ENCODE results near the gene PNPLA7. TPM values are rescaled to one million over a fixed set of nuclear protein-coding genes. Genes with fewer than 3 reads are reported as not detected.
"Not testable (repeated sequence)": the region's sequence is repeated elsewhere in the genome, so short reads cannot be mapped to it uniquely, and the experiment has no call there.

The PNPLA7 gene
- total RNA-seq, 3 donors from 2014 or later (not counting 1 experiment from before 2014, with no cell fraction given) = 4.3 to 6.4 (median 4.9) TPM

DNA sequence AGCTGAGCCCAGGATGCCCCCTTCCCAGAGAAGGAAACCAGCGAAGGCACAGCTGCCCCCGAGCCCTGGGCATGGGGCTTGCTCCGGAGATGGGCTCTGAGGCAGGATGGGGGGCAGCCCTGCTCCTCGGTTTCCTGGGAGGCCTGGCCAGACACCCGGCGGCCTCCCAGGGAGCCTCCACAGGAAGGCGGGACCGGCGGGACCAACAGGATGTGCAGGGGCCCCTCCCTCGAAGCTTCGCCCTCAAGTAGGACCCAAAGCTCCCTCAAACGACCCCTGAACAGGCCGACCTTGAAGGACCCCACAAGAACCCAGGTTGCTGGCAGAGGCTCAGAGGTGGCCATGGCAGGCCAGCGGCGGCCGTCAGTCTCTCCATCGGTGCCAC is 138.9 kb downstream of the PNPLA7 start:
- Histone ChIP-seq H3K27me3 (ENCODE audit: control insufficient read depth, insufficient read depth, low read length) (peaks cover 3% of the 10 kb centered on the region), H3K27ac (ENCODE audit: low read length) (no peak overlapping the region), H3K4me1 (ENCODE audit: control insufficient read depth, insufficient read depth, low read length) (peaks cover 50% of the 10 kb centered on the region), H3K4me3 (ENCODE audit: low read length) (no peak overlapping the region), H3K36me3 (ENCODE audit: control insufficient read depth, insufficient read depth, low read length) (no peaks in the 10 kb centered on the region), H3K9me3 (ENCODE audit: control insufficient read depth, insufficient read depth, low read length) (no peaks in the 10 kb centered on the region)
- intact Hi-C loops (cut with micrococcal nuclease) = no loop called here
- ATAC-seq = no peak
- Mint-ChIP-seq H3K27me3 (ENCODE audit: low read depth in 2 of 2) (no peaks in the 10 kb centered on the region), H3K4me3 (peak overlapping the region; percentile 75), H3K27ac (peak overlapping the region in 1 of 2 donors; percentile 78), H3K9me3 (no peaks in the 10 kb centered on the region), H3K4me1 (peaks cover 10 to 28% of the 10 kb centered on the region in 2 donors), H3K36me3 (no peaks in the 10 kb centered on the region)
- DNase-seq = no peak
- WGBS (ENCODE audit: insufficient coverage) = 9% methylated on average over 13 of the region's 17 CpGs
- TF ChIP-seq, protein P1, sequence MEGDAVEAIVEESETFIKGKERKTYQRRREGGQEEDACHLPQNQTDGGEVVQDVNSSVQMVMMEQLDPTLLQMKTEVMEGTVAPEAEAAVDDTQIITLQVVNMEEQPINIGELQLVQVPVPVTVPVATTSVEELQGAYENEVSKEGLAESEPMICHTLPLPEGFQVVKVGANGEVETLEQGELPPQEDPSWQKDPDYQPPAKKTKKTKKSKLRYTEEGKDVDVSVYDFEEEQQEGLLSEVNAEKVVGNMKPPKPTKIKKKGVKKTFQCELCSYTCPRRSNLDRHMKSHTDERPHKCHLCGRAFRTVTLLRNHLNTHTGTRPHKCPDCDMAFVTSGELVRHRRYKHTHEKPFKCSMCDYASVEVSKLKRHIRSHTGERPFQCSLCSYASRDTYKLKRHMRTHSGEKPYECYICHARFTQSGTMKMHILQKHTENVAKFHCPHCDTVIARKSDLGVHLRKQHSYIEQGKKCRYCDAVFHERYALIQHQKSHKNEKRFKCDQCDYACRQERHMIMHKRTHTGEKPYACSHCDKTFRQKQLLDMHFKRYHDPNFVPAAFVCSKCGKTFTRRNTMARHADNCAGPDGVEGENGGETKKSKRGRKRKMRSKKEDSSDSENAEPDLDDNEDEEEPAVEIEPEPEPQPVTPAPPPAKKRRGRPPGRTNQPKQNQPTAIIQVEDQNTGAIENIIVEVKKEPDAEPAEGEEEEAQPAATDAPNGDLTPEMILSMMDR (IDR thresholded peaks at IDR 0.05) = no peak

DNA sequence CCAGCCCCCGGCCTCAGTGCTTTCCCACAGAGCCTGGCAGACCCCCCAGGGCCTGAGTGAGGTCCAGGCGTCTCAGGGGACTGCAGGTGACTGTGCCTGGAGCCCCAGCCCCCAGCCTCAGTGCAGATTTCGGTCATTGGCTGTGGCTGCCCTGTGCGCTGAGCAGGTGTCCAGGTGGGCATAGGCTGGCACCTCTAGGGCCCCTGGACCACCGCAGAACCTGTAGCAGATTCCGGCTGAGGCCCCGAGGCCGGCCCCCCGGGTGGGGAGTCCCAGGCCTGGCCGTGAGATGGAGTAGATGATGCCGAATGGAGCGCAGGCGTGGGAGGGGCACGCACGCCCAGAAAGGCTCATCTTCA is 139.3 kb downstream of the PNPLA7 start:
- intact Hi-C loops (cut with micrococcal nuclease) = no loop called here
- no peaks in the 10 kb centered on the region for H3K9me3 Mint-ChIP-seq
- Histone ChIP-seq H3K4me3 (ENCODE audit: low read length) (no peak overlapping the region), H3K27ac (ENCODE audit: low read length) (no peak overlapping the region), H3K9me3 (ENCODE audit: control insufficient read depth, insufficient read depth, low read length) (no peaks in the 10 kb centered on the region), H3K27me3 (ENCODE audit: control insufficient read depth, insufficient read depth, low read length) (peaks cover 3% of the 10 kb centered on the region), H3K36me3 (ENCODE audit: control insufficient read depth, insufficient read depth, low read length) (no peaks in the 10 kb centered on the region), H3K4me1 (ENCODE audit: control insufficient read depth, insufficient read depth, low read length) (peaks cover 51% of the 10 kb centered on the region)
- TF ChIP-seq, protein P1 (IDR thresholded peaks at IDR 0.05) = no peak
- WGBS (ENCODE audit: insufficient coverage) = 83% methylated on average over 15 of the region's 15 CpGs
- H3K4me3 Mint-ChIP-seq = peak overlapping the region; percentile 75
- peaks cover 0 to 2% of the 10 kb centered on the region in 2 donors for H3K27me3 Mint-ChIP-seq (ENCODE audit: low read depth in 2 of 2)
- H3K27ac Mint-ChIP-seq = peak overlapping the region in 1 of 2 donors; percentile 78
- DNase-seq (no peak), ATAC-seq (no peak)
- H3K4me1 Mint-ChIP-seq = peaks cover 10 to 32% of the 10 kb centered on the region in 2 donors
- H3K36me3 Mint-ChIP-seq = no peaks in the 10 kb centered on the region

DNA sequence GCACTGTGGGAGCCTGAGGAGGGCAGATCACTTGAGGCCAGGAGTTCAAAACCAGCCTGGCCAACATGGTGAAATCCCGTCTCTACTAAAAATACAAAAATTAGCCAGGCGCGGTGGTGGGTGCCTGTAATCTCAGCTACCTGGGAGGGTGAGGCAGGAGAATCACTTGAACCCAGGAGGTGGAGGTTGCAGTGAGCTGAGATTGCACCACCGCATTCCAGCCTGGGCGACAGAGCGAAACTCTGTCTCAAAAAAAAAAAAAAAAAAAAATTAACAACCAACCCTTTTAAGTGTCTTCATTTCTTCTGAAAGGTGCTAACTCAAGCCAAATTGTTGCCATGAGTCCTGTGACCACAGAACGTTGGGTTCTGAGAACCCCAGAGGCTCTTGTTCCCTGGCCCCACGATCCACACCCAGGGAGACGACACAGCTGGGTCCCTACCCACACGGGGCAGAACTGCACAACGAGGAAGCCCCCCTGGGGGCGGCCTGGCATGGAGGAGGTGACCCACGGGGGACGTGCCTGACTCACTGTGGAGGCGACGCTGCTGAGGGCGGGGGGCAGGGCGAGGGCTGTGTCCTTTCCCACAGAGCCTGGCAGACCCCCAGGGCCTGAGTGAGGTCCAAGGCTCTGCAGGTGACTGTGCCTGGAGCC is 139.8 kb downstream of the PNPLA7 start:
- H3K36me3 ChIP-seq (ENCODE audit: control insufficient read depth, insufficient read depth, low read length); intact Hi-C loops (cut with micrococcal nuclease); DNase-seq; H3K9me3 Mint-ChIP-seq; H3K9me3 ChIP-seq (ENCODE audit: control insufficient read depth, insufficient read depth, low read length); H3K27me3 Mint-ChIP-seq (ENCODE audit: low read depth in 2 of 2); H3K27me3 ChIP-seq (ENCODE audit: control insufficient read depth, insufficient read depth, low read length); H3K4me3 ChIP-seq (ENCODE audit: low read length); H3K27ac ChIP-seq (ENCODE audit: low read length); H3K36me3 Mint-ChIP-seq: not testable (repeated sequence)
- peak overlapping the region in 1 of 2 donors; percentile 78 for H3K27ac Mint-ChIP-seq
- H3K4me3 Mint-ChIP-seq = peak overlapping the region; percentile 75
- H3K4me1 Mint-ChIP-seq = peaks cover 10 to 37% of the 10 kb centered on the region in 2 donors
- peaks cover 51% of the 10 kb centered on the region for H3K4me1 ChIP-seq (ENCODE audit: control insufficient read depth, insufficient read depth, low read length)
- ATAC-seq = peak in 1 of 3 donors; percentile 15
- 54% methylated on average over 18 of the region's 18 CpGs for WGBS (ENCODE audit: insufficient coverage)

Other genes with a start within 250 kb of the PNPLA7 start
- 1 to 10 TPM in 2 of 3 donors, under 1 TPM in 1; 0.88 to 2.3 (median 1.2) TPM for gene NRARP, start 248.1 kb downstream of the PNPLA7 start, total RNA-seq
- 10 to 100 TPM; 28.0 to 35.3 (median 29.6) TPM for gene EXD3, start 127.2 kb downstream of the PNPLA7 start, total RNA-seq
- gene NOXA1, start 127.0 kb downstream of the PNPLA7 start, total RNA-seq = 1 to 10 TPM; 4.7 to 10.0 (median 7.7) TPM
- gene ENTPD8, start 109.0 kb downstream of the PNPLA7 start, total RNA-seq = not detected
- 100 to 1,000 TPM in 1 of 3 donors, 10 to 100 TPM in 2; 78.1 to 111 (median 87.8) TPM for gene NSMF, start 91.1 kb downstream of the PNPLA7 start, total RNA-seq
- gene MRPL41, start 1.5 kb upstream of the PNPLA7 start, total RNA-seq = 10 to 100 TPM; 11.5 to 17.9 (median 16.8) TPM
- 10 to 100 TPM; 39.5 to 51.0 (median 48.5) TPM for gene DPH7, start 28.5 kb upstream of the PNPLA7 start, total RNA-seq
- gene ZMYND19, start 40.1 kb upstream of the PNPLA7 start, total RNA-seq = 10 to 100 TPM in 2 of 3 donors, 1 to 10 TPM in 1; 6.5 to 18.8 (median 16.3) TPM
- 100 to 1,000 TPM in 1 of 3 donors, 10 to 100 TPM in 2; 80.7 to 105 (median 92.9) TPM for gene ARRDC1, start 55.3 kb upstream of the PNPLA7 start, total RNA-seq
- 100 to 1,000 TPM; 173 to 200 (median 176) TPM for gene EHMT1, start 68.6 kb upstream of the PNPLA7 start, total RNA-seq